HEK293 (cell line): ENCODE measurements around the gene PPP5C.

Source experiments
- CTCF ChIA-PET: fragments of 350-600 bp; formaldehyde crosslinking; extraction: SDS; loops from one replicate; lab custom pipeline; 2021; ENCODE audit warnings: antibody characterized with exemption; lab: Yijun Ruan, JAX
- POLR2A ChIA-PET: fragments of 300-600 bp; formaldehyde crosslinking; extraction: SDS; loops from one replicate; lab custom pipeline; 2020; ENCODE audit warnings: antibody characterized with exemption, inconsistent platforms; lab: Yijun Ruan, JAX
- H3K27ac ChIP-seq: fragments of 200-500 bp; sonication (Bioruptor generic); 2 replicates; pipeline ENCODE4 v1.5.1; 2014; ENCODE audit warnings: low read depth, low read length, control low read depth, inconsistent platforms; ENCODE audit errors: extremely low read depth
- H3K36me3 ChIP-seq, 2 experiments: fragments of 200-500 bp in 1 of 2; sonication (Bioruptor generic) in 1 of 2; 1 replicate in 1 of 2; 2 replicates in 1 of 2; pipeline ENCODE4 v1.5.1; 2014 to 2017; ENCODE audit warnings: inconsistent platforms in 2 of 2, low read length in 2 of 2; ENCODE audit not compliant: control insufficient read depth in 2 of 2, insufficient read depth in 1 of 2
- H3K4me1 ChIP-seq: fragments of 200-500 bp; sonication (Bioruptor generic); 2 replicates; pipeline ENCODE4 v1.5.1; 2014; ENCODE audit warnings: mild to moderate bottlenecking, low read length, inconsistent platforms; ENCODE audit not compliant: control insufficient read depth, insufficient read depth
- H3K4me3 ChIP-seq: 2 replicates; pipeline ENCODE4 v1.5.1; 2011; ENCODE audit warnings: low read depth, mild to moderate bottlenecking, control low read depth, low read length, moderate library complexity
- H3K9me3 ChIP-seq: fragments of 200-500 bp; sonication (Bioruptor generic); 2 replicates; pipeline ENCODE4 v1.5.1; 2014; ENCODE audit warnings: low read depth, low read length, inconsistent platforms; ENCODE audit not compliant: control insufficient read depth, insufficient read depth
- FEZF1 ChIP-seq: fragments of 450-650 bp; formaldehyde crosslinking; IDR thresholded peaks from 2 replicates; pipeline ENCODE4 v1.5.1; 2016; ENCODE audit warnings: missing biosample characterization, missing genetic modification characterization
- GLIS1 ChIP-seq: fragments of 450-650 bp; formaldehyde crosslinking; IDR thresholded peaks from 2 replicates; pipeline ENCODE4 v1.5.1; 2016; ENCODE audit warnings: missing biosample characterization, missing genetic modification characterization
- KLF1 ChIP-seq: fragments of 450-650 bp; formaldehyde crosslinking; IDR thresholded peaks from 2 replicates; pipeline ENCODE4 v1.5.1; 2016; ENCODE audit warnings: missing biosample characterization, missing genetic modification characterization
- MZF1 ChIP-seq: fragments of 450-650 bp; formaldehyde crosslinking; IDR thresholded peaks from 2 replicates; pipeline ENCODE4 v1.5.1; 2017; ENCODE audit warnings: missing biosample characterization, missing genetic modification characterization, borderline replicate concordance
- SCRT2 ChIP-seq: fragments of 450-650 bp; formaldehyde crosslinking; IDR thresholded peaks from 2 replicates; pipeline ENCODE4 v1.5.1; 2016; ENCODE audit warnings: missing biosample characterization, missing genetic modification characterization
- SP3 ChIP-seq: fragments of 450-650 bp; formaldehyde crosslinking; IDR thresholded peaks from 2 replicates; pipeline ENCODE4 v1.5.1; 2016; ENCODE audit warnings: missing biosample characterization, missing genetic modification characterization
- TCF7L2 ChIP-seq: IDR thresholded peaks from 2 replicates; pipeline ENCODE4 v1.6.1; 2011; ENCODE audit warnings: low read depth, mild to moderate bottlenecking, inconsistent platforms, low read length, moderate library complexity, borderline replicate concordance
- ZNF140 ChIP-seq: fragments of 450-650 bp; formaldehyde crosslinking; IDR thresholded peaks from 2 replicates; pipeline ENCODE4 v1.5.1; 2016; ENCODE audit warnings: missing biosample characterization, missing genetic modification characterization
- ZNF155 ChIP-seq: fragments of 450-650 bp; formaldehyde crosslinking; IDR thresholded peaks from 2 replicates; pipeline ENCODE4 v1.5.1; 2016; ENCODE audit warnings: missing biosample characterization, missing genetic modification characterization
- ZNF19 ChIP-seq: fragments of 450-650 bp; formaldehyde crosslinking; IDR thresholded peaks from 2 replicates; pipeline ENCODE4; 2016; ENCODE audit warnings: missing biosample characterization, missing genetic modification characterization, low read depth
- ZNF202 ChIP-seq: fragments of 450-650 bp; formaldehyde crosslinking; IDR thresholded peaks from 2 replicates; pipeline ENCODE4 v1.5.1; 2016; ENCODE audit warnings: missing biosample characterization, missing genetic modification characterization, borderline replicate concordance
- ZNF394 ChIP-seq: fragments of 450-650 bp; formaldehyde crosslinking; IDR thresholded peaks from 2 replicates; pipeline ENCODE4 v1.5.1; 2016; ENCODE audit warnings: missing biosample characterization, missing genetic modification characterization, mild to moderate bottlenecking, moderate library complexity, borderline replicate concordance
- ZNF404 ChIP-seq: fragments of 450-650 bp; formaldehyde crosslinking; IDR thresholded peaks from 2 replicates; pipeline ENCODE4 v1.5.1; 2017; ENCODE audit warnings: missing biosample characterization, missing genetic modification characterization
- ZNF416 ChIP-seq: fragments of 450-650 bp; formaldehyde crosslinking; IDR thresholded peaks from 2 replicates; pipeline ENCODE4 v1.5.1; 2016; ENCODE audit warnings: missing biosample characterization, missing genetic modification characterization
- ZNF558 ChIP-seq: fragments of 450-650 bp; formaldehyde crosslinking; IDR thresholded peaks from 2 replicates; pipeline ENCODE4 v1.5.1; 2016; ENCODE audit warnings: missing biosample characterization, missing genetic modification characterization
- ZNF768 ChIP-seq: fragments of 450-650 bp; formaldehyde crosslinking; IDR thresholded peaks from 2 replicates; pipeline ENCODE4 v1.5.1; 2018; ENCODE audit warnings: missing biosample characterization, mild to moderate bottlenecking, missing genetic modification characterization
- ZXDB ChIP-seq: fragments of 450-650 bp; formaldehyde crosslinking; IDR thresholded peaks from 2 replicates; pipeline ENCODE4 v1.5.1; 2016; ENCODE audit warnings: missing biosample characterization, missing genetic modification characterization
- TF ChIP-seq, protein P1 (sequence below): fragments of 450-650 bp; IDR thresholded peaks from 2 replicates; pipeline ENCODE4 v1.5.1; 2018; ENCODE audit warnings: missing biosample characterization, missing genetic modification characterization
- TF ChIP-seq, protein P2 (sequence below): fragments of 450-650 bp; formaldehyde crosslinking; IDR thresholded peaks from 2 replicates; pipeline ENCODE4 v1.5.1; 2016; ENCODE audit warnings: missing biosample characterization, missing genetic modification characterization
- TF ChIP-seq, protein P3 (sequence below): fragments of 450-650 bp; formaldehyde crosslinking; IDR thresholded peaks from 2 replicates; pipeline ENCODE4 v1.5.1; 2016; ENCODE audit warnings: missing biosample characterization, missing genetic modification characterization
- TF ChIP-seq, protein P4 (sequence below): fragments of 450-650 bp; formaldehyde crosslinking; IDR thresholded peaks from 2 replicates; pipeline ENCODE4 v1.5.1; 2017; ENCODE audit warnings: missing biosample characterization, missing genetic modification characterization
- TF ChIP-seq, protein P5 (sequence below): fragments of 450-650 bp; formaldehyde crosslinking; IDR thresholded peaks from 2 replicates; pipeline ENCODE4 v1.5.1; 2017; ENCODE audit warnings: missing biosample characterization, missing genetic modification characterization

The PPP5C gene

DNA sequence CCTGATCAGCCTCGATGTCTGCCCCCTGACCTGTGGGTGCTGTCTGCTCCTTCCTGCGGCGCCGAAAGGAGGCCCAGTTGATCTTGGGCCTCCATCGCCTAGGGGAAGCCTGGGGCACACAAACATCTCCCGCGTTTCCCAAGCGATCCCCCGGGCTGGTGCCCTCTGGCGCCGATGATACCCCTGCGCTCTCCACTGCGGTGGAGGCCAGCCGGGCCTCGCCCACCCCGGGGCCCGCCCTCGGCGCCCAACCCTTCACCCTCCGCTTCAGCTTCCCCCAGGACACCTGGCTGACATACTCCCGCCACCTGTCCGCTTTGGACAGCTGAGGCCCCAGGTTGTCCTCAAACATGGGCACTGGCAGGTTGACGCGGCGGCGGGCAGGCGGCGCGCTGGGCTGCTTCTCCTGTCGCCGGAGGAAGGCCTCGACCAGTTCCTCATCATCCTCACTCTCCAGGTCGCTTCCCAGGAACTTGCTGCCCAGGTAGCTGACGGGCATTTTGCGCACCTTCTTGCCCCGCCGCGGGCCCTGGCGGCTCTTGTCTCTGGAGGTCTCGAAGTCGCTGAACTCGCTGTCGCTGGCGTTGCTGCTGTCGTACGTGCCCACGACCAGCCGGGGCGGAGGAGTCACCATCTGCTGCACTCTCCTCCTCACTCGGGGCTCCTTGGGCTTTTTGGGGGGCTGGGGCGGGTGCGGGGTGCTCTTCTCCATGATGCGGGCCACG lies 65.2 kb downstream of the PPP5C start:
- H3K27ac ChIP-seq, result peak overlapping the region; percentile 88
- POLR2A ChIA-PET, result no interaction called here
- H3K9me3 ChIP-seq, result no peaks in the 10 kb centered on the region
- no peak overlapping the region for H3K4me3 ChIP-seq
- CTCF ChIA-PET, result interaction anchor here (1.9 to 2.6 kb wide), 2 partner anchors 10 to 16 kb away, joined by 5 to 17 read pairs; no protein-coding TSS in a partner anchor
- H3K4me1 ChIP-seq, result peaks cover 29% of the 10 kb centered on the region
- peaks cover 0 to 24% of the 10 kb centered on the region in 2 experiments; a peak in 2 of 3 replicates for H3K36me3 ChIP-seq
- TF ChIP-seq, protein P1, sequence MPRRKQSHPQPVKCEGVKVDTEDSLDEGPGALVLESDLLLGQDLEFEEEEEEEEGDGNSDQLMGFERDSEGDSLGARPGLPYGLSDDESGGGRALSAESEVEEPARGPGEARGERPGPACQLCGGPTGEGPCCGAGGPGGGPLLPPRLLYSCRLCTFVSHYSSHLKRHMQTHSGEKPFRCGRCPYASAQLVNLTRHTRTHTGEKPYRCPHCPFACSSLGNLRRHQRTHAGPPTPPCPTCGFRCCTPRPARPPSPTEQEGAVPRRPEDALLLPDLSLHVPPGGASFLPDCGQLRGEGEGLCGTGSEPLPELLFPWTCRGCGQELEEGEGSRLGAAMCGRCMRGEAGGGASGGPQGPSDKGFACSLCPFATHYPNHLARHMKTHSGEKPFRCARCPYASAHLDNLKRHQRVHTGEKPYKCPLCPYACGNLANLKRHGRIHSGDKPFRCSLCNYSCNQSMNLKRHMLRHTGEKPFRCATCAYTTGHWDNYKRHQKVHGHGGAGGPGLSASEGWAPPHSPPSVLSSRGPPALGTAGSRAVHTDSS, result peak; percentile 49; the same call in 1 of the 2 replicates
- no peak for TF ChIP-seq ZNF768
- TF ChIP-seq, all 188 proteins: peak for 1

DNA sequence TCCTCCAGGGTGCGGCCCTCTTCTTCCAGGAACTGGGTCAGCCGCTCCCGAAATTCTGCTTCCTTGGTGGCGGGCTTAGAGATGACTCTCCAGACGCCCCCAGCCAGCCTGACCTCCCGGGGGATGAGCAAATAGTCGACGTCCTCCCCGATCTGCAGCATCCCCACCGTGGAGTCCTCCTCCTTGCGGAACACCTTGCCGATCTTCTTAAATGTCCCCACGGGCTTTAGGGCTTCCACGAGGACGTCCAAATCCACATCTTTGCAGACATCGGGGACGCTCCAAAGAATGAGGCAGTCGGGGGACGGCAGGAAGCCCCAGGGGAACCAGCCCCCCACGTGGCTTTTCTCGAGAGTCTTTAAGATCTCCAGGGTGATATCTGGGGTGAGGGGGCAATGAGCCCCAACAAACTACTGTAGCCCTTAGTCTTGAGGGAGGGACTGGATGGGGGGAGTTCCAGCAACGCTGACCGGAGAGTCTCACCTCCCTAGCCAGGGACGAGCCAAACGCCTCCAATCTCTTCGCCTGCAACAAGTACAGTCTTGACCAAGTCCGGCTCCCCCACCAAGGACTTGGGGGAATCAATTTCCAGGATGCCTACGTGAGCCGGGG lies 65.9 kb downstream of the PPP5C start:
- POLR2A ChIA-PET, result interaction anchor here (0.6 to 1.4 kb wide), 21 partner anchors 8 to 1115 kb away, joined by 3 to 10 read pairs (median 4); partner anchors contain the start of genes CCDC61, PPP5C and SYMPK
- H3K9me3 ChIP-seq, result no peaks in the 10 kb centered on the region
- peaks cover 29% of the 10 kb centered on the region for H3K4me1 ChIP-seq
- CTCF ChIA-PET, result interaction anchor here (0.6 to 2.5 kb wide), 3 partner anchors 11 to 242 kb away, joined by 3 to 9 read pairs (median 5); no protein-coding TSS in a partner anchor
- peaks cover 0 to 24% of the 10 kb centered on the region in 2 experiments; a peak in 2 of 3 replicates for H3K36me3 ChIP-seq
- peak overlapping the region; percentile 48 for H3K4me3 ChIP-seq
- peak overlapping the region; percentile 88 for H3K27ac ChIP-seq
- no peak for TF ChIP-seq ZNF558
- no peak for TF ChIP-seq SP3
- no peak for TF ChIP-seq TCF7L2
- no peak for TF ChIP-seq ZXDB (tag by site-specific recombination)
- no peak for TF ChIP-seq ZNF416 (tag by site-specific recombination)
- TF ChIP-seq, protein P2, sequence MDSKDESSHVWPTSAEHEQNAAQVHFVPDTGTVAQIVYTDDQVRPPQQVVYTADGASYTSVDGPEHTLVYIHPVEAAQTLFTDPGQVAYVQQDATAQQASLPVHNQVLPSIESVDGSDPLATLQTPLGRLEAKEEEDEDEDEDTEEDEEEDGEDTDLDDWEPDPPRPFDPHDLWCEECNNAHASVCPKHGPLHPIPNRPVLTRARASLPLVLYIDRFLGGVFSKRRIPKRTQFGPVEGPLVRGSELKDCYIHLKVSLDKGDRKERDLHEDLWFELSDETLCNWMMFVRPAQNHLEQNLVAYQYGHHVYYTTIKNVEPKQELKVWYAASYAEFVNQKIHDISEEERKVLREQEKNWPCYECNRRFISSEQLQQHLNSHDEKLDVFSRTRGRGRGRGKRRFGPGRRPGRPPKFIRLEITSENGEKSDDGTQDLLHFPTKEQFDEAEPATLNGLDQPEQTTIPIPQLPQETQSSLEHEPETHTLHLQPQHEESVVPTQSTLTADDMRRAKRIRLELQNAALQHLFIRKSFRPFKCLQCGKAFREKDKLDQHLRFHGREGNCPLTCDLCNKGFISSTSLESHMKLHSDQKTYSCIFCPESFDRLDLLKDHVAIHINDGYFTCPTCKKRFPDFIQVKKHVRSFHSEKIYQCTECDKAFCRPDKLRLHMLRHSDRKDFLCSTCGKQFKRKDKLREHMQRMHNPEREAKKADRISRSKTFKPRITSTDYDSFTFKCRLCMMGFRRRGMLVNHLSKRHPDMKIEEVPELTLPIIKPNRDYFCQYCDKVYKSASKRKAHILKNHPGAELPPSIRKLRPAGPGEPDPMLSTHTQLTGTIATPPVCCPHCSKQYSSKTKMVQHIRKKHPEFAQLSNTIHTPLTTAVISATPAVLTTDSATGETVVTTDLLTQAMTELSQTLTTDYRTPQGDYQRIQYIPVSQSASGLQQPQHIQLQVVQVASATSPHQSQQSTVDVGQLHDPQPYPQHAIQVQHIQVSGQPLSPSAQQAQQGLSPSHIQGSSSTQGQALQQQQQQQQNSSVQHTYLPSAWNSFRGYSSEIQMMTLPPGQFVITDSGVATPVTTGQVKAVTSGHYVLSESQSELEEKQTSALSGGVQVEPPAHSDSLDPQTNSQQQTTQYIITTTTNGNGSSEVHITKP, result 0 out of 2 replicates have a peak, but pooled peaks have one; percentile 3
- TF ChIP-seq ZNF202 (tag by site-specific recombination), result no peak
- TF ChIP-seq, protein P3, sequence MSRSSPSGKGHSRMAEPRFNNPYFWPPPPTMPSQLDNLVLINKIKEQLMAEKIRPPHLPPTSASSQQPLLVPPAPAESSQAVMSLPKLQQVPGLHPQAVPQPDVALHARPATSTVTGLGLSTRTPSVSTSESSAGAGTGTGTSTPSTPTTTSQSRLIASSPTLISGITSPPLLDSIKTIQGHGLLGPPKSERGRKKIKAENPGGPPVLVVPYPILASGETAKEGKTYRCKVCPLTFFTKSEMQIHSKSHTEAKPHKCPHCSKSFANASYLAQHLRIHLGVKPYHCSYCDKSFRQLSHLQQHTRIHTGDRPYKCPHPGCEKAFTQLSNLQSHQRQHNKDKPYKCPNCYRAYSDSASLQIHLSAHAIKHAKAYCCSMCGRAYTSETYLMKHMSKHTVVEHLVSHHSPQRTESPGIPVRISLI (tag by site-specific recombination), result no peak
- TF ChIP-seq ZNF140 (tag by site-specific recombination), result no peak
- TF ChIP-seq, protein P4, sequence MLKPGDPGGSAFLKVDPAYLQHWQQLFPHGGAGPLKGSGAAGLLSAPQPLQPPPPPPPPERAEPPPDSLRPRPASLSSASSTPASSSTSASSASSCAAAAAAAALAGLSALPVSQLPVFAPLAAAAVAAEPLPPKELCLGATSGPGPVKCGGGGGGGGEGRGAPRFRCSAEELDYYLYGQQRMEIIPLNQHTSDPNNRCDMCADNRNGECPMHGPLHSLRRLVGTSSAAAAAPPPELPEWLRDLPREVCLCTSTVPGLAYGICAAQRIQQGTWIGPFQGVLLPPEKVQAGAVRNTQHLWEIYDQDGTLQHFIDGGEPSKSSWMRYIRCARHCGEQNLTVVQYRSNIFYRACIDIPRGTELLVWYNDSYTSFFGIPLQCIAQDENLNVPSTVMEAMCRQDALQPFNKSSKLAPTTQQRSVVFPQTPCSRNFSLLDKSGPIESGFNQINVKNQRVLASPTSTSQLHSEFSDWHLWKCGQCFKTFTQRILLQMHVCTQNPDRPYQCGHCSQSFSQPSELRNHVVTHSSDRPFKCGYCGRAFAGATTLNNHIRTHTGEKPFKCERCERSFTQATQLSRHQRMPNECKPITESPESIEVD (tag by site-specific recombination), result no peak
- no peak for TF ChIP-seq ZNF19 (tag by site-specific recombination)
- TF ChIP-seq SCRT2 (tag by site-specific recombination), result no peak; the same call in none of the 2 replicates
- peak; percentile 22; the same call in 1 of the 2 replicates for TF ChIP-seq MZF1 (tag by site-specific recombination)
- TF ChIP-seq KLF1 (tag by site-specific recombination), result no peak
- TF ChIP-seq GLIS1 (tag by site-specific recombination), result peak; percentile 74
- no peak for TF ChIP-seq ZNF394 (tag by site-specific recombination)
- TF ChIP-seq FEZF1, result no peak
- TF ChIP-seq ZNF404 (tag by site-specific recombination), result no peak
- no peak for TF ChIP-seq ZNF155
- TF ChIP-seq, protein P5, sequence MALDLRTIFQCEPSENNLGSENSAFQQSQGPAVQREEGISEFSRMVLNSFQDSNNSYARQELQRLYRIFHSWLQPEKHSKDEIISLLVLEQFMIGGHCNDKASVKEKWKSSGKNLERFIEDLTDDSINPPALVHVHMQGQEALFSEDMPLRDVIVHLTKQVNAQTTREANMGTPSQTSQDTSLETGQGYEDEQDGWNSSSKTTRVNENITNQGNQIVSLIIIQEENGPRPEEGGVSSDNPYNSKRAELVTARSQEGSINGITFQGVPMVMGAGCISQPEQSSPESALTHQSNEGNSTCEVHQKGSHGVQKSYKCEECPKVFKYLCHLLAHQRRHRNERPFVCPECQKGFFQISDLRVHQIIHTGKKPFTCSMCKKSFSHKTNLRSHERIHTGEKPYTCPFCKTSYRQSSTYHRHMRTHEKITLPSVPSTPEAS (tag by site-specific recombination), result no peak
